ENCODE results near the gene PHYH.
"Not testable (repeated sequence)": the region's sequence is repeated elsewhere in the genome, so short reads cannot be mapped to it uniquely, and the experiment has no call there.

Gene PHYH

GRCh38 chr10:13331646-13332045, 31.8 kb upstream of the PHYH start:
- peaks cover 3% of the 10 kb centered on the region for H3K9me3 Mint-ChIP-seq
- no peaks in the 10 kb centered on the region for H3K27me3 Mint-ChIP-seq
- H3K4me3 Mint-ChIP-seq, result no peak overlapping the region
- no peaks in the 10 kb centered on the region for H3K4me1 Mint-ChIP-seq (ENCODE audit: low read depth)
- no peak for DNase-seq
- no peak overlapping the region for H3K27ac Mint-ChIP-seq
- H3K36me3 Mint-ChIP-seq (ENCODE audit: low read depth), result peaks cover 97% of the 10 kb centered on the region

- H3K4me3 Mint-ChIP-seq; H3K27me3 Mint-ChIP-seq; H3K9me3 Mint-ChIP-seq; H3K4me1 Mint-ChIP-seq (ENCODE audit: low read depth); H3K27ac Mint-ChIP-seq; DNase-seq: not testable (repeated sequence)
- H3K36me3 Mint-ChIP-seq (ENCODE audit: low read depth), result peaks cover 97% of the 10 kb centered on the region
These were observed 31.1 kb upstream of the PHYH start for GRCh38 chr10:13330980-13331379.

- Mint-ChIP-seq H3K4me3 (no peak overlapping the region), H3K27me3 (no peaks in the 10 kb centered on the region), H3K9me3 (peaks cover 3% of the 10 kb centered on the region), H3K4me1 (ENCODE audit: low read depth) (no peaks in the 10 kb centered on the region), H3K27ac (no peak overlapping the region), H3K36me3 (ENCODE audit: low read depth) (peaks cover 95% of the 10 kb centered on the region)
- DNase-seq, result no peak
These were observed 29.7 kb upstream of the PHYH start for GRCh38 chr10:13329565-13329964.

- no peak for DNase-seq
- Mint-ChIP-seq H3K27me3 (no peaks in the 10 kb centered on the region), H3K36me3 (ENCODE audit: low read depth) (peaks cover 95% of the 10 kb centered on the region), H3K9me3 (peaks cover 3% of the 10 kb centered on the region), H3K27ac (no peak overlapping the region), H3K4me1 (ENCODE audit: low read depth) (no peaks in the 10 kb centered on the region), H3K4me3 (no peak overlapping the region)
These were observed 28.7 kb upstream of the PHYH start for GRCh38 chr10:13328613-13329012.

- H3K27me3 Mint-ChIP-seq, result no peaks in the 10 kb centered on the region
- H3K27ac Mint-ChIP-seq, result no peak overlapping the region
- no peak overlapping the region for H3K4me3 Mint-ChIP-seq
- peaks cover 3% of the 10 kb centered on the region for H3K9me3 Mint-ChIP-seq
- no peaks in the 10 kb centered on the region for H3K4me1 Mint-ChIP-seq (ENCODE audit: low read depth)
- H3K36me3 Mint-ChIP-seq (ENCODE audit: low read depth), result peaks cover 95% of the 10 kb centered on the region
- DNase-seq, result no peak
These were observed 28.3 kb upstream of the PHYH start for GRCh38 chr10:13328126-13328525.

GRCh38 chr10:13327534-13327933, 27.7 kb upstream of the PHYH start:
- peaks cover 97% of the 10 kb centered on the region for H3K36me3 Mint-ChIP-seq (ENCODE audit: low read depth)
- H3K27me3 Mint-ChIP-seq, result no peaks in the 10 kb centered on the region
- no peak for DNase-seq
- no peak overlapping the region for H3K4me3 Mint-ChIP-seq
- H3K9me3 Mint-ChIP-seq, result peaks cover 3% of the 10 kb centered on the region
- no peaks in the 10 kb centered on the region for H3K4me1 Mint-ChIP-seq (ENCODE audit: low read depth)
- H3K27ac Mint-ChIP-seq, result no peak overlapping the region

GRCh38 chr10:13322615-13323148, 22.8 kb upstream of the PHYH start:
- no peaks in the 10 kb centered on the region for H3K4me1 Mint-ChIP-seq (ENCODE audit: low read depth)
- H3K27me3 Mint-ChIP-seq, result no peaks in the 10 kb centered on the region
- no peak overlapping the region for H3K27ac Mint-ChIP-seq
- DNase-seq, result no peak
- H3K4me3 Mint-ChIP-seq, result no peak overlapping the region
- no peaks in the 10 kb centered on the region for H3K9me3 Mint-ChIP-seq
- peaks cover 92% of the 10 kb centered on the region for H3K36me3 Mint-ChIP-seq (ENCODE audit: low read depth)

GRCh38 chr10:13321576-13321975, 21.7 kb upstream of the PHYH start:
- no peaks in the 10 kb centered on the region for H3K4me1 Mint-ChIP-seq (ENCODE audit: low read depth)
- peaks cover 89% of the 10 kb centered on the region for H3K36me3 Mint-ChIP-seq (ENCODE audit: low read depth)
- no peaks in the 10 kb centered on the region for H3K9me3 Mint-ChIP-seq
- H3K27me3 Mint-ChIP-seq, result no peaks in the 10 kb centered on the region
- no peak overlapping the region for H3K4me3 Mint-ChIP-seq
- no peak for DNase-seq
- peak overlapping the region; percentile 12 for H3K27ac Mint-ChIP-seq

- peaks cover 67% of the 10 kb centered on the region for H3K36me3 Mint-ChIP-seq (ENCODE audit: low read depth)
These were observed 19.3 kb upstream of the PHYH start for GRCh38 chr10:13319166-13319565.

GRCh38 chr10:13317474-13317873, 17.6 kb upstream of the PHYH start:
- no peak overlapping the region for H3K4me3 Mint-ChIP-seq
- no peaks in the 10 kb centered on the region for H3K9me3 Mint-ChIP-seq
- no peak overlapping the region for H3K27ac Mint-ChIP-seq
- no peak for DNase-seq
- no peaks in the 10 kb centered on the region for H3K27me3 Mint-ChIP-seq
- no peaks in the 10 kb centered on the region for H3K4me1 Mint-ChIP-seq (ENCODE audit: low read depth)
- peaks cover 50% of the 10 kb centered on the region for H3K36me3 Mint-ChIP-seq (ENCODE audit: low read depth)

More at GRCh38 chr10:13319166-13319565, 19.3 kb upstream of the PHYH start:
- Mint-ChIP-seq H3K9me3 (no peaks in the 10 kb centered on the region), H3K4me3 (no peak overlapping the region), H3K27me3 (no peaks in the 10 kb centered on the region), H3K27ac (no peak overlapping the region), H3K4me1 (ENCODE audit: low read depth) (no peaks in the 10 kb centered on the region)
- DNase-seq, result no peak

GRCh38 chr10:13316635-13317311, 16.9 kb upstream of the PHYH start:
- Mint-ChIP-seq H3K36me3 (ENCODE audit: low read depth) (peaks cover 43% of the 10 kb centered on the region), H3K4me3 (no peak overlapping the region), H3K27me3 (no peaks in the 10 kb centered on the region), H3K9me3 (no peaks in the 10 kb centered on the region), H3K27ac (no peak overlapping the region), H3K4me1 (ENCODE audit: low read depth) (no peaks in the 10 kb centered on the region)
- DNase-seq, result no peak

- no peak overlapping the region for H3K27ac Mint-ChIP-seq
- H3K27me3 Mint-ChIP-seq, result no peaks in the 10 kb centered on the region
- H3K36me3 Mint-ChIP-seq (ENCODE audit: low read depth), result peaks cover 30% of the 10 kb centered on the region
- no peaks in the 10 kb centered on the region for H3K9me3 Mint-ChIP-seq
- H3K4me3 Mint-ChIP-seq, result no peak overlapping the region
- no peak for DNase-seq
- H3K4me1 Mint-ChIP-seq (ENCODE audit: low read depth), result no peaks in the 10 kb centered on the region
These were observed 15.5 kb upstream of the PHYH start for GRCh38 chr10:13315361-13315760.

- H3K9me3 Mint-ChIP-seq, result no peaks in the 10 kb centered on the region
- no peaks in the 10 kb centered on the region for H3K27me3 Mint-ChIP-seq
- no peak overlapping the region for H3K27ac Mint-ChIP-seq
- no peaks in the 10 kb centered on the region for H3K36me3 Mint-ChIP-seq (ENCODE audit: low read depth)
- H3K4me1 Mint-ChIP-seq (ENCODE audit: low read depth), result no peaks in the 10 kb centered on the region
- H3K4me3 Mint-ChIP-seq, result no peak overlapping the region
- no peak for DNase-seq
These were observed 11.3 kb upstream of the PHYH start for GRCh38 chr10:13311177-13311575.

GRCh38 chr10:13310518-13311176, 10.8 kb upstream of the PHYH start:
- no peak overlapping the region for H3K4me3 Mint-ChIP-seq
- H3K9me3 Mint-ChIP-seq, result no peaks in the 10 kb centered on the region
- no peaks in the 10 kb centered on the region for H3K36me3 Mint-ChIP-seq (ENCODE audit: low read depth)
- H3K27ac Mint-ChIP-seq, result no peak overlapping the region
- H3K4me1 Mint-ChIP-seq (ENCODE audit: low read depth), result no peaks in the 10 kb centered on the region
- H3K27me3 Mint-ChIP-seq, result no peaks in the 10 kb centered on the region
- no peak for DNase-seq

GRCh38 chr10:13309792-13310191, 9.9 kb upstream of the PHYH start:
- Mint-ChIP-seq H3K4me1 (ENCODE audit: low read depth) (no peaks in the 10 kb centered on the region), H3K27ac (no peak overlapping the region), H3K4me3 (no peak overlapping the region)

More at GRCh38 chr10:13309792-13310191, 9.9 kb upstream of the PHYH start:
- H3K9me3 Mint-ChIP-seq, result no peaks in the 10 kb centered on the region
- H3K27me3 Mint-ChIP-seq, result no peaks in the 10 kb centered on the region
- no peaks in the 10 kb centered on the region for H3K36me3 Mint-ChIP-seq (ENCODE audit: low read depth)
- no peak for DNase-seq

Measured in activated T-cell treated with anti-CD3 and anti-CD28 coated beads, Interleukin-2, amount 50 U/mL, for 24 hours (primary cell).